ENCODE measurements around the gene CHEK2. TPM values are rescaled to one million over a fixed set of nuclear protein-coding genes. Genes with fewer than 3 reads are reported as not detected.

CHEK2 gene
- total RNA-seq, result 12.5 and 20.9 TPM in 2 replicates

GRCh38 chr22:28741785-28742561, at the start of gene CHEK2, which contains the start of gene HSCB:
Gene CHEK2 (minus strand): TSS chr22:28741820. CDS start chr22:28734721, 7,099 bp downstream.
Gene HSCB (plus strand): TSS chr22:28742039. CDS start chr22:28742096, 57 bp downstream.

DNA sequence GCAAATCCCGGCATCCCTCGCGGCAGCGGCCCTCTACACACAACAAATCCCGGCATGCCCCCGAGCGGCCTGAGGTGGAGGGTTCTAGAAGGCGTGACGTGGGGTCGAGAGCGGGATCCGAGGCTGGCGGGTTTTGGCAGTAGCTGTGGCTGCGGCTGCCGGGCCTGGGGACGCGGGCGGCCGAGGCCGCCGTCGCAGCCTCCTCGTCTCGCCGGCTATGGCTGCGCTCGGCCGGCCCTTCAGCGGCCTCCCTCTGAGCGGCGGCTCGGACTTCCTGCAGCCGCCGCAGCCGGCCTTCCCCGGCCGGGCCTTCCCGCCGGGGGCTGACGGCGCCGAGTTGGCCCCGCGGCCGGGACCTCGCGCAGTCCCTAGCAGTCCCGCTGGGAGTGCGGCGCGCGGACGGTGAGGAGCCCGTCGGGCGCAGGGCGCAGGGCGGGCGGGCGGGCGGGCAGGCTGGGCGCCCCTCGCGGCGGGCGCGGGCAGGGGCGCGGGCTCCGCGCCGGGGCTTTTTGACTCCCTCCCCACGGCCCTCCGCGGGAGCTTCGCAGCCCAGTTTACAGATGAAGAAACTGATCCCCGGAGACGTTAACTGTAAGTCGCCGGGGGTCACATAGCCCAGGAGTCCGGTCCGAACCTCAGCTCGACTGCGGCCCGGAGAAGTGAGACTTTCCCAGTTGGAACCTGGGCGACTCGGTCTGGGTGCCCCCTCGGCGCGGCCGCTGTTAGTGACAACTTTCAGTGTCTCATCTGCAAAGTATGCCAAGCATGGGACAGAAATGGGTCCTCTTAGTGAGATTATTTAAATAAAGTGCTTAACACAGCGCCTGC, 31.2 kb upstream of the CHEK2 start, which contains the start of gene CCDC117:
Gene CCDC117, plus strand, starts transcription at position 63 of the 828 bp plus-strand sequence. Its CDS starts 155 bp downstream, at position 218.

DNA sequence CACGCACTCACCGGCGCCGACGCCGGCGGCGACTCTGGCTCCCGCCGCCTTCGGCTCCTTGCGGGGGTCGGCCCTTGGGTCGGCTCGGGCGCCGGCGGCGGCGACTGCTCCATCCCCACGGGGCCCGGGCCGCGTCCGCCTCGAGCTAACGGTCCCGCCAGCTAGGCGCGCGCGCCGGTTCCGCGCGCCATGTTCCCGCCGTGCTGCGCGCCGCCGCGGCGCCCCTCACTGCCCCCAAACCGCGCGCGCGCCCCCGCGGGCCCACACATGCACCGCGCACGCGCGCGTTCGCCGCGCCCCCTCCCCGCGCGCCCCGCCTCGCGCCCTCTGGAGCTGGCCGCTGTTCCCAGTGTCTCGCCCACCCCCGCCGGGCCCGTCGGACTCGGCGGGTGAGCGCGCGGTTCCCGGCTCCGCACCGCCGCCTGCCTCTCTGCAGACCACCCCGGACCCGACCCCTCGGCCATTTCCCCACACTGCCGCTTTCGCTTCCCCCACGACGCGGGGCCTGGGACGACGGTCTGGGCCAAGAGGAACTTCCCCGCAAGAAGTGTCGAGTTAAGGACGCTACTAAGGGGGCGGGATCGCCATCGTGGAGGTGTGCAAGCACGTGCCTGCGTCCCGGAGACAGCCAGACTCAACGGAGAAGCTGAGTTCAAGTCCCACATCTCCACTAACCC, 61.9 kb downstream of the CHEK2 start, which contains the start of gene TTC28:
Gene TTC28, minus strand, starts transcription at position 230 of the 677 bp plus-strand sequence. Its CDS starts 117 bp downstream, at position 113.

Small RNA genes within 50 kb of the gene (small RNA-seq; reads per million reads assigned to genes)
- not detected for gene RN7SL162P

Other genes with a start within 250 kb of the CHEK2 start
- gene TTC28, start 62.0 kb downstream of the CHEK2 start, total RNA-seq, result 29.1 and 39.7 TPM in 2 replicates
- 13.6 and 17.0 TPM in 2 replicates for gene HSCB, start 219 bp upstream of the CHEK2 start, total RNA-seq
- gene CCDC117, start 30.9 kb upstream of the CHEK2 start, total RNA-seq, result 19.9 and 24.5 TPM in 2 replicates
- gene XBP1, start 58.7 kb upstream of the CHEK2 start, total RNA-seq, result 102 and 108 TPM in 2 replicates
- 5.9 and 7.2 TPM in 2 replicates for gene ZNRF3, start 141.8 kb upstream of the CHEK2 start, total RNA-seq